A549 (cell line): Measurements from ENCODE around the gene HILPDA. TPM values are rescaled to one million over a fixed set of nuclear protein-coding genes. Genes with fewer than 3 reads are reported as not detected.

ENCODE experiments used
- ATAC-seq, 2 experiments: fragments of 200-7000 bp in 1 of 2; fragments of >200 bp in 1 of 2; cut with Nextera tagmentation in 1 of 2; cut with Tn5 transposase in 1 of 2; 3 replicates each; pipeline versions ENCODE4 v1.8.0 to v1.9.1; 2018 to 2020; ENCODE audit warnings: mild to moderate bottlenecking in 1 of 2, moderate library complexity in 1 of 2
- CTCF ChIA-PET: fragments of 300-600 bp; sonication (Branson Sonifier 250); formaldehyde crosslinking; extraction: SDS; loops from one replicate; lab custom pipeline; 2021; ENCODE audit warnings: antibody characterized with exemption, inconsistent platforms; lab: Yijun Ruan, JAX
- POLR2A ChIA-PET: fragments of 350-600 bp; formaldehyde crosslinking; extraction: SDS; loops from one replicate; lab custom pipeline; 2021; ENCODE audit warnings: antibody characterized with exemption, inconsistent platforms; lab: Yijun Ruan, JAX
- DNase-seq, 2 experiments: peaks; one replicate each; pipeline versions ENCODE4 v3.0.0 to v3.0.0-alpha.2; 2011 to 2016; ENCODE audit warnings: low read depth in 1 of 2, low spot score in 1 of 2
- FAIRE-seq: peaks from 2 replicates; lab custom pipeline; 2011; peaks lifted over from hg19 to GRCh38; lab: Jason Lieb, UNC
- H3K27ac ChIP-seq, 2 experiments: fragments of >200 bp; sonication (Bioruptor Twin); formaldehyde crosslinking; 3 replicates each; pipeline ENCODE4 v1.5.1; 2016 to 2017
- H3K4me1 ChIP-seq: fragments of >200 bp; sonication (Bioruptor Twin); formaldehyde crosslinking; 3 replicates; pipeline ENCODE4 v1.6.1; 2016
- H3K4me2 ChIP-seq: fragments of >200 bp; sonication (Bioruptor Twin); formaldehyde crosslinking; 3 replicates; pipeline ENCODE4 v1.6.1; 2016
- H3K4me3 ChIP-seq: fragments of >200 bp; sonication (Bioruptor Twin); formaldehyde crosslinking; 3 replicates; pipeline ENCODE4 v1.5.1; 2016
- H3K9me3 ChIP-seq: fragments of >200 bp; sonication (Bioruptor Twin); formaldehyde crosslinking; 3 replicates; pipeline ENCODE4 v1.6.1; 2016
- CBX2 ChIP-seq: fragments of 200-600 bp; sonication (generic); IDR thresholded peaks from 2 replicates; pipeline ENCODE4 v1.6.1; 2016; ENCODE audit warnings: low read depth, mild to moderate bottlenecking, borderline replicate concordance
- CBX8 ChIP-seq: fragments of 200-600 bp; sonication (generic); IDR thresholded peaks from 2 replicates; pipeline ENCODE4 v1.6.1; 2016
- CEBPB ChIP-seq, 2 experiments: fragments of >200 bp in 1 of 2; sonication (Bioruptor Twin) in 1 of 2; formaldehyde crosslinking in 1 of 2; IDR thresholded peaks; 2 replicates each; pipeline ENCODE4 v1.6.1; 2012 to 2016
- CHD4 ChIP-seq: fragments of 200-600 bp; sonication (generic); IDR thresholded peaks from 2 replicates; pipeline ENCODE4 v1.6.1; 2016; ENCODE audit warnings: antibody characterized with exemption, mild to moderate bottlenecking, borderline replicate concordance
- CTCF ChIP-seq: fragments of >200 bp; sonication (Bioruptor Twin); formaldehyde crosslinking; IDR thresholded peaks from 3 replicates; pipeline ENCODE4 v1.5.1; 2016
- E2F6 ChIP-seq: IDR thresholded peaks from 2 replicates; pipeline ENCODE4 v1.6.1; 2012; ENCODE audit warnings: low read depth, borderline replicate concordance
- EHF ChIP-seq: fragments of 250-450 bp; sonication (Bioruptor Pico); IDR thresholded peaks from 2 replicates; pipeline ENCODE4 v1.5.0; 2020; ENCODE audit warnings: mild to moderate bottlenecking
- ELK1 ChIP-seq: fragments of 150-350 bp; IDR thresholded peaks from 2 replicates; pipeline ENCODE4 v1.6.1; 2014; ENCODE audit warnings: low read depth, mild to moderate bottlenecking, low read length
- EP300 ChIP-seq, 2 experiments: fragments of >200 bp; sonication (Bioruptor Twin); formaldehyde crosslinking; IDR thresholded peaks; 2 replicates in 1 of 2; 3 replicates in 1 of 2; pipeline ENCODE4 v1.6.1; 2016 to 2017
- FOSB ChIP-seq: fragments of 250-450 bp; sonication (Bioruptor Pico); IDR thresholded peaks from 2 replicates; pipeline ENCODE4 v1.5.0; 2020; ENCODE audit warnings: mild to moderate bottlenecking, moderate library complexity
- FOSL2 ChIP-seq, 2 experiments: fragments of 450-650 bp in 1 of 2; fragments of >200 bp in 1 of 2; sonication (Bioruptor Twin) in 1 of 2; formaldehyde crosslinking; IDR thresholded peaks; 2 replicates each; pipeline versions ENCODE4 v1.5.0 to v1.6.1; 2016 to 2020; ENCODE audit warnings: mild to moderate bottlenecking in 1 of 2, moderate library complexity in 1 of 2
- HDAC2 ChIP-seq: fragments of 200-600 bp; sonication (generic); IDR thresholded peaks from 2 replicates; pipeline ENCODE4 v1.6.1; 2016
- HES2 ChIP-seq: fragments of >200 bp; sonication (Bioruptor Twin); formaldehyde crosslinking; IDR thresholded peaks from 2 replicates; pipeline ENCODE4 v1.6.1; 2016
- HOXB13 ChIP-seq: fragments of 250-450 bp; sonication (Bioruptor Pico); IDR thresholded peaks from 2 replicates; pipeline ENCODE4 v1.5.0; 2020; ENCODE audit warnings: low read depth, mild to moderate bottlenecking, moderate library complexity
- HOXB5 ChIP-seq: fragments of 250-450 bp; sonication (Bioruptor Pico); IDR thresholded peaks from 2 replicates; pipeline ENCODE4 v1.5.0; 2020; ENCODE audit warnings: mild to moderate bottlenecking, moderate library complexity
- JUNB ChIP-seq: fragments of >200 bp; sonication (Bioruptor Twin); formaldehyde crosslinking; IDR thresholded peaks from 2 replicates; pipeline ENCODE4 v1.6.1; 2016
- KDM1A ChIP-seq: fragments of 200-600 bp; sonication (generic); IDR thresholded peaks from 2 replicates; pipeline ENCODE4 v1.6.1; 2016; ENCODE audit warnings: low read depth, mild to moderate bottlenecking
- KDM5A ChIP-seq: fragments of 200-600 bp; sonication (generic); IDR thresholded peaks from 2 replicates; pipeline ENCODE4 v1.6.1; 2016; ENCODE audit warnings: antibody characterized with exemption, mild to moderate bottlenecking
- MAFK ChIP-seq: fragments of 450-650 bp; IDR thresholded peaks from 2 replicates; pipeline ENCODE4 v1.6.1; 2014; ENCODE audit not compliant: partially characterized antibody
- MAX ChIP-seq: IDR thresholded peaks from 2 replicates; pipeline ENCODE4 v1.6.1; 2012
- MYC ChIP-seq: IDR thresholded peaks from 2 replicates; pipeline ENCODE4 v1.6.1; 2012; ENCODE audit warnings: mild to moderate bottlenecking, inconsistent platforms, low read length, improper control_type of control experiment, borderline replicate concordance
- NR3C1 ChIP-seq: fragments of >200 bp; sonication (Bioruptor Twin); formaldehyde crosslinking; IDR thresholded peaks from 3 replicates; pipeline ENCODE4 v1.6.1; 2017
- PBX3 ChIP-seq: IDR thresholded peaks from 2 replicates; pipeline ENCODE4 v1.6.1; 2012
- RAD21 ChIP-seq, 2 experiments: fragments of >200 bp in 1 of 2; sonication (Bioruptor Twin) in 1 of 2; formaldehyde crosslinking in 1 of 2; IDR thresholded peaks in 1 of 2; conservative IDR thresholded peaks in 1 of 2; 2 replicates in 1 of 2; 3 replicates in 1 of 2; pipeline ENCODE4 v1.6.1; 2012 to 2018; ENCODE audit warnings: inconsistent platforms in 1 of 2
- RARB ChIP-seq: fragments of 250-450 bp; sonication (Bioruptor Pico); IDR thresholded peaks from 2 replicates; pipeline ENCODE4 v1.8.0; 2021; ENCODE audit warnings: mild to moderate bottlenecking, moderate library complexity
- RCOR1 ChIP-seq: fragments of 150-350 bp; IDR thresholded peaks from 2 replicates; pipeline ENCODE4 v1.6.1; 2014; ENCODE audit warnings: antibody characterized with exemption, low read length, low read depth
- REST ChIP-seq: fragments of 200-600 bp; sonication (generic); IDR thresholded peaks from 2 replicates; pipeline ENCODE4 v1.6.1; 2016; ENCODE audit warnings: antibody characterized with exemption, mild to moderate bottlenecking, moderate library complexity
- RNF2 ChIP-seq: fragments of 200-600 bp; sonication (generic); IDR thresholded peaks from 2 replicates; pipeline ENCODE4 v1.6.1; 2016; ENCODE audit warnings: low read depth, mild to moderate bottlenecking, antibody characterized with exemption, moderate library complexity, borderline replicate concordance
- SMC3 ChIP-seq: fragments of >200 bp; sonication (Bioruptor Twin); formaldehyde crosslinking; IDR thresholded peaks from 3 replicates; pipeline ENCODE4 v1.6.1; 2018; ENCODE audit warnings: inconsistent platforms
- SREBF2 ChIP-seq: fragments of 450-650 bp; IDR thresholded peaks from 2 replicates; pipeline ENCODE4 v1.6.1; 2014; ENCODE audit warnings: mild to moderate bottlenecking, moderate library complexity
- USF2 ChIP-seq: fragments of 450-650 bp; IDR thresholded peaks from 2 replicates; pipeline ENCODE4 v1.6.1; 2014; ENCODE audit warnings: antibody characterized with exemption
- ZC3H11A ChIP-seq: fragments of 450-650 bp; IDR thresholded peaks from 2 replicates; pipeline ENCODE4 v1.6.1; 2014; ENCODE audit warnings: antibody characterized with exemption, mild to moderate bottlenecking
- ZNF302 ChIP-seq: fragments of 250-450 bp; sonication (Bioruptor Pico); IDR thresholded peaks from 2 replicates; pipeline ENCODE4 v1.9.0; 2021; ENCODE audit warnings: inconsistent platforms, mild to moderate bottlenecking, moderate library complexity
- WGBS: methylation state at CpG from one replicate; pipeline ENCODE4 v1.1.6; 2017; ENCODE audit errors: missing lambda C conversion rate; 5-methylcytosine and 5-hydroxymethylcytosine counted together
- polyA plus RNA-seq, 4 experiments: library from polyadenylated mRNA; depleted of rRNA in 3 of 4; stranded (reverse); fragments of >200 nt; fragmentation: RNase III in 1 of 4; extraction: RNeasy Plus Mini Kit Qiagen cat#74134 plus additional on column Dnase treatment in 1 of 4; gene quantifications; 2 replicates in 3 of 4; 3 replicates in 1 of 4; pipeline ENCODE4 v1.2.3, GENCODE V29; 2011 to 2017

Gene HILPDA
- polyA plus RNA-seq, 2 of the 4 experiments (the other 2 are of a cell fraction) = 24.2 to 94.6 TPM

- Histone ChIP-seq H3K27ac (peak overlapping the region; percentile 87 to 95), H3K4me1 (peaks cover 59% of the 10 kb centered on the region), H3K9me3 (no peaks in the 10 kb centered on the region), H3K4me2 (peak overlapping the region; percentile 84), H3K4me3 (no peak overlapping the region)
- under 1% methylated on average over 3 of the region's 3 CpGs for WGBS
- ChIA-PET CTCF (interaction anchor here (0.8 to 23.8 kb wide), 10 partner anchors 9 to 445 kb away, joined by 3 to 695 read pairs (median 6); partner anchors contain the start of genes HILPDA and IMPDH1), POLR2A (interaction anchor here (1.5 to 1.9 kb wide), 3 partner anchors 20 to 25 kb away, joined by 4 to 15 read pairs (median 10); partner anchors contain the start of genes HILPDA and IMPDH1)
- FAIRE-seq = peak; percentile 86
- peak; percentile 70 to 95 for DNase-seq
- peak; percentile 82 to 85 for ATAC-seq
- peak; percentile 88 to 95 for TF ChIP-seq CEBPB (IDR thresholded peaks at IDR 0.05)
- no peak for TF ChIP-seq CHD4
- peak; percentile 82 for TF ChIP-seq MAX
- TF ChIP-seq RNF2 = no peak
- TF ChIP-seq RAD21 (conservative IDR thresholded peaks at IDR 0.05 in 1 of 2, IDR thresholded peaks at IDR 0.05 in 1 of 2) = peak in 1 of 2 experiments; percentile 23; a peak in 1 of 5 replicates
- TF ChIP-seq SMC3 = no peak; the same call in 2 of the 3 replicates
- TF ChIP-seq FOSB = no peak
- TF ChIP-seq PBX3 = peak; percentile 64; the same call in 1 of the 2 replicates
- TF ChIP-seq NR3C1 = no peak
- no peak for TF ChIP-seq KDM5A
- TF ChIP-seq EHF (CRISPR knock-in tag) = no peak
- no peak for TF ChIP-seq ELK1
- no peak for TF ChIP-seq KDM1A
- TF ChIP-seq E2F6 = no peak
- TF ChIP-seq ZNF302 (CRISPR knock-in tag) = no peak
- TF ChIP-seq EP300 (IDR thresholded peaks at IDR 0.05) = peak; percentile 85 to 88; a peak in 4 of 5 replicates
- no peak for TF ChIP-seq REST
- TF ChIP-seq JUNB = peak; percentile 53
- TF ChIP-seq CTCF = no peak
- no peak for TF ChIP-seq MYC
- no peak for TF ChIP-seq FOSL2 (IDR thresholded peaks at IDR 0.05)
- TF ChIP-seq FOSL2 (CRISPR knock-in tag; IDR thresholded peaks at IDR 0.05) = peak; percentile 34; the same call in 1 of the 2 replicates
- no peak for TF ChIP-seq RARB (CRISPR knock-in tag)
- no peak for TF ChIP-seq ZC3H11A
- TF ChIP-seq RCOR1 = no peak
- no peak for TF ChIP-seq USF2
- no peak for TF ChIP-seq HDAC2
- TF ChIP-seq SREBF2 = no peak
- TF ChIP-seq CBX8 = no peak
- no peak for TF ChIP-seq MAFK
- no peak for TF ChIP-seq HOXB5 (CRISPR knock-in tag)
- TF ChIP-seq HOXB13 = no peak
- TF ChIP-seq CBX2 = no peak
- TF ChIP-seq HES2 = peak; percentile 64; the same call in 1 of the 2 replicates
These were observed 20.4 kb upstream of the HILPDA start for GRCh38 chr7:128435327-128435686.
